ENCODE results near the gene OASL. TPM values are rescaled to one million over a fixed set of nuclear protein-coding genes. Genes with fewer than 3 reads are reported as not detected.

The OASL gene
- total RNA-seq, 4 donors from 2014 or later: 0.11 to 0.36 (median 0.19) TPM

DNA sequence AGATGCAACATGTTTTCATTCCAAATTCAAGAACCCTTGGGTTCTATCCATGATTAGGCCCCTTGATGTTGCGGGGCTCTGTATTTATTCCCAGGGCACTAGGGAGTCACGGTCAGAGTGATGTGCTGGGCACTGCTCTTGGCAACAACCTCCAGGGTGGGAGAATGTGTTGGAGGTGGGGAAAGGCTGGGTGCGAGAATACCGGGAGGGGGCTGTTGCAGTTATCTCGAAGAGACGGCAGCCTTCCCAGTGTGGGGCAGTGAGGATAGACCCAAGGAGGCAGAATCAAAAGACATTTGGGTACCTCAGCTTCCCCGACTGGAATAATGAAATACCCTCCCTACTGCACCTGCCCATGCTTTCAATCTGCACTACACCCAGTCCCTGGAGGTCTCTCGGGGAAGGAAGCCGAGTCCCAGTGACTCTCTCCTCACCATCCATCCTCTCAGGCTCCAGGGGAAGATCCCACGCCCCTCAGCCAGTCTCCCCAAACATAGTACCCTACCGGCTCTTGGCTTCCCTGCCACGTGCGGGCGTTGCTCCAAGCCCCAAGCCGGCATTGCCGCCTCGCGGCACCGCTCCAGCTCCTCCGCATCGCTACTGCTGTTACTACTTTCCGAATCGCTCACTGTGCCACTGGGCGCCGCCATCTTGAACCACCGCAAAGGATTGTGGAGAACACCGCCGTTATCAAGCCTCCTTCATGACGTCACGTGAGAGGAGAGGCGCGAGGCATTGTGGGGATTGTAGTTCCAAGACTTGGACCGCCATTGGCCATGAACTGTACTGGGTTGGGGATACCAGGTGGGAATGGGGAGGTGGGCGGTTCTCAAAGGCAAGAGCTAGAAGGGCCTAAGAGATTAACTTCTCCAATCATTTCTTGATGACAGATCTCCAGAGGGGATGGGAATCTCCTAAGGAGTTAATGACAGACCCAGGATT lies 22.9 kb downstream of the OASL start, which contains the start of gene C12orf43:
C12orf43 (minus strand) TSS at position 663 of the 942 bp plus-strand sequence; CDS start at position 650, 13 bp downstream.
- no peaks in the 10 kb centered on the region for H3K9me3 ChIP-seq
- H3K36me3 ChIP-seq: peaks cover 0 to 11% of the 10 kb centered on the region in 2 donors
- no peak for TF ChIP-seq POLR2A (IDR thresholded peaks at IDR 0.05)
- TF ChIP-seq, protein P1, sequence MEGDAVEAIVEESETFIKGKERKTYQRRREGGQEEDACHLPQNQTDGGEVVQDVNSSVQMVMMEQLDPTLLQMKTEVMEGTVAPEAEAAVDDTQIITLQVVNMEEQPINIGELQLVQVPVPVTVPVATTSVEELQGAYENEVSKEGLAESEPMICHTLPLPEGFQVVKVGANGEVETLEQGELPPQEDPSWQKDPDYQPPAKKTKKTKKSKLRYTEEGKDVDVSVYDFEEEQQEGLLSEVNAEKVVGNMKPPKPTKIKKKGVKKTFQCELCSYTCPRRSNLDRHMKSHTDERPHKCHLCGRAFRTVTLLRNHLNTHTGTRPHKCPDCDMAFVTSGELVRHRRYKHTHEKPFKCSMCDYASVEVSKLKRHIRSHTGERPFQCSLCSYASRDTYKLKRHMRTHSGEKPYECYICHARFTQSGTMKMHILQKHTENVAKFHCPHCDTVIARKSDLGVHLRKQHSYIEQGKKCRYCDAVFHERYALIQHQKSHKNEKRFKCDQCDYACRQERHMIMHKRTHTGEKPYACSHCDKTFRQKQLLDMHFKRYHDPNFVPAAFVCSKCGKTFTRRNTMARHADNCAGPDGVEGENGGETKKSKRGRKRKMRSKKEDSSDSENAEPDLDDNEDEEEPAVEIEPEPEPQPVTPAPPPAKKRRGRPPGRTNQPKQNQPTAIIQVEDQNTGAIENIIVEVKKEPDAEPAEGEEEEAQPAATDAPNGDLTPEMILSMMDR (IDR thresholded peaks at IDR 0.05 in 4 of 5, conservative IDR thresholded peaks at IDR 0.05 in 1 of 5): no peak
- in situ Hi-C loops (cut with MboI; ENCODE audit: low sequenced_read_pairs in 4 of 4): no loop called here
- peak within 1 kb of the TSS; percentile 85 to 95 (median 88) for H3K4me3 ChIP-seq
- peak; percentile 100 for ATAC-seq
- peaks cover 9 to 10% of the 10 kb centered on the region in 2 donors for H3K4me1 ChIP-seq
- intact Hi-C loops (cut with DNase I; ENCODE audit: low total_unique reads): loop anchor here (2.0 to 10.0 kb wide), 3 partner anchors 434 to 701 kb away; partner anchors contain the start of genes COX6A1 and POP5
- DNase-seq: peak; percentile 80 to 88
- H3K27ac ChIP-seq: peak within 1 kb of the TSS; percentile 76 to 85 (median 82)
- no peaks in the 10 kb centered on the region for H3K27me3 ChIP-seq

DNA sequence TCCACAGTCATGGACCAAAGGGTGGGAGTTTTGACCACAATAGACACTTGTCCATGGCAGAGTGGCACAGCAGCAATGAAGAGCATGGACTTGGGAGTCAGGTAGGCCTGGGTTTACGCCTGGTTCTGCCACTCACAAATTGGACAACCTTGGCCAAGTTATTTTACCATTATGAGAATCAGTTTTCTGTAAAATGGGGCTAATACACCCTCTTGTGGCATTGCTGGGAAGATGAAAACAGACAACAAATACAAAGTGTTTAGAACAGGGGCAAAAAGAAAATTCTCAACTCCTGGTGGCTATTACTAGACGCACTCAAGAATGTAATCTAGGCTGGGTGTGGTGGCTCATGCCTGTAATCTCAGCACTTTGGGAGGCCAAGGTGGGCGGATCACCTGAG lies 25.3 kb downstream of the OASL start:
- Histone ChIP-seq H3K27ac (no peak overlapping the region), H3K9me3 (no peaks in the 10 kb centered on the region), H3K36me3 (peaks cover 0 to 34% of the 10 kb centered on the region in 2 donors), H3K4me1 (peaks cover 9 to 10% of the 10 kb centered on the region in 2 donors), H3K27me3 (no peaks in the 10 kb centered on the region), H3K4me3 (no peak overlapping the region)
- TF ChIP-seq POLR2A (IDR thresholded peaks at IDR 0.05): no peak
- TF ChIP-seq, protein P1 (IDR thresholded peaks at IDR 0.05 in 4 of 5, conservative IDR thresholded peaks at IDR 0.05 in 1 of 5): no peak
- DNase-seq (no peak), ATAC-seq (no peak)
- in situ Hi-C loops (cut with MboI; ENCODE audit: low sequenced_read_pairs in 4 of 4) (no loop called here), intact Hi-C loops (cut with DNase I; ENCODE audit: low total_unique reads) (loop anchor here (10.0 kb wide), 1 partner anchor 699 kb away; no protein-coding TSS in a partner anchor)

- no peaks in the 10 kb centered on the region for H3K27me3 ChIP-seq
- H3K36me3 ChIP-seq: peaks cover 0 to 53% of the 10 kb centered on the region in 2 donors
- no peaks in the 10 kb centered on the region for H3K9me3 ChIP-seq
- TF ChIP-seq POLR2A (IDR thresholded peaks at IDR 0.05): no peak
- TF ChIP-seq, protein P1 (IDR thresholded peaks at IDR 0.05 in 4 of 5, conservative IDR thresholded peaks at IDR 0.05 in 1 of 5): no peak
- no peak overlapping the region for H3K4me3 ChIP-seq
- peaks cover 9 to 10% of the 10 kb centered on the region in 2 donors for H3K4me1 ChIP-seq
- DNase-seq (no peak), ATAC-seq (no peak)
- intact Hi-C loops (cut with DNase I; ENCODE audit: low total_unique reads): loop anchor here (10.0 kb wide), 1 partner anchor 697 kb away; no protein-coding TSS in a partner anchor
- H3K27ac ChIP-seq: no peak overlapping the region
- in situ Hi-C loops (cut with MboI; ENCODE audit: low sequenced_read_pairs in 4 of 4): no loop called here
Measured at GRCh38 chr12:121011820-121012219, 27.2 kb downstream of the OASL start.

GRCh38 chr12:121010860-121011259 lies 28.2 kb downstream of the OASL start:
- no peaks in the 10 kb centered on the region for H3K9me3 ChIP-seq
- DNase-seq (no peak), ATAC-seq (no peak)
- H3K4me1 ChIP-seq: peaks cover 8 to 10% of the 10 kb centered on the region in 2 donors
- no peak overlapping the region for H3K27ac ChIP-seq
- peaks cover 0 to 62% of the 10 kb centered on the region in 2 donors for H3K36me3 ChIP-seq
- H3K27me3 ChIP-seq: no peaks in the 10 kb centered on the region
- in situ Hi-C loops (cut with MboI; ENCODE audit: low sequenced_read_pairs in 4 of 4): no loop called here
- TF ChIP-seq, protein P1 (IDR thresholded peaks at IDR 0.05 in 4 of 5, conservative IDR thresholded peaks at IDR 0.05 in 1 of 5): no peak
- no peak for TF ChIP-seq POLR2A (IDR thresholded peaks at IDR 0.05)
- no peak overlapping the region for H3K4me3 ChIP-seq
- intact Hi-C loops (cut with DNase I; ENCODE audit: low total_unique reads): loop anchor here (10.0 kb wide), 1 partner anchor 696 kb away; no protein-coding TSS in a partner anchor
